SH-SY5Y (cell line): ENCODE results near the gene AS3MT.

ENCODE experiments used
- GATA2 ChIP-seq: IDR thresholded peaks from 2 replicates; pipeline ENCODE4 v1.6.1; 2011; ENCODE audit warnings: mild to moderate bottlenecking, low read depth, low read length
- GATA3 ChIP-seq: IDR thresholded peaks from 2 replicates; pipeline ENCODE4 v1.6.1; 2011; ENCODE audit warnings: low read depth, mild to moderate bottlenecking, low read length, moderate library complexity

AS3MT gene

GRCh38 chr10:102869258-102870198 lies at the start of gene AS3MT:
Gene AS3MT, plus strand, starts transcription at chr10:102869470. Its CDS starts 123 bp downstream, at chr10:102869593.
- TF ChIP-seq GATA3 (no peak), GATA2 (no peak)

GRCh38 chr10:102822222-102822621 lies 47.0 kb upstream of the AS3MT start:
- TF ChIP-seq GATA3 (no peak), GATA2 (no peak)

- TF ChIP-seq GATA2 (no peak), GATA3 (no peak)
Observed at GRCh38 chr10:102824664-102825063, 44.6 kb upstream of the AS3MT start.

GRCh38 chr10:102826148-102826796 lies 43.0 kb upstream of the AS3MT start:
- TF ChIP-seq GATA3 (no peak), GATA2 (no peak)

GRCh38 chr10:102827597-102827975 lies 41.7 kb upstream of the AS3MT start:
- TF ChIP-seq GATA2 (no peak), GATA3 (no peak)

GRCh38 chr10:102831322-102832071 lies 37.8 kb upstream of the AS3MT start:
- TF ChIP-seq GATA3 (no peak), GATA2 (no peak)

- no peak for TF ChIP-seq GATA3
- no peak for TF ChIP-seq GATA2
Observed at GRCh38 chr10:102832248-102832647, 37.0 kb upstream of the AS3MT start.

- TF ChIP-seq GATA3 (no peak), GATA2 (no peak)
Observed at GRCh38 chr10:102832987-102833386, 36.3 kb upstream of the AS3MT start.

GRCh38 chr10:102834143-102834542 lies 35.1 kb upstream of the AS3MT start:
- no peak for TF ChIP-seq GATA3
- no peak for TF ChIP-seq GATA2

- TF ChIP-seq GATA2 (no peak), GATA3 (no peak)
Observed at GRCh38 chr10:102835007-102835482, 34.2 kb upstream of the AS3MT start.

GRCh38 chr10:102837230-102837721 lies 32.0 kb upstream of the AS3MT start, which contains the start of gene CYP17A1:
Gene CYP17A1, minus strand, starts transcription at chr10:102837413. Its CDS starts 52 bp downstream, at chr10:102837361.
- TF ChIP-seq GATA2 (no peak), GATA3 (no peak)

- TF ChIP-seq GATA3 (no peak), GATA2 (no peak)
Observed at GRCh38 chr10:102841827-102842345, 27.4 kb upstream of the AS3MT start.

- TF ChIP-seq GATA3: no peak
- no peak for TF ChIP-seq GATA2
Observed at GRCh38 chr10:102845352-102845902, 23.8 kb upstream of the AS3MT start.

GRCh38 chr10:102850025-102850518 lies 19.2 kb upstream of the AS3MT start:
- TF ChIP-seq GATA2 (no peak), GATA3 (no peak)
